GM12874 (cell line): ENCODE results near the gene APEH.

ENCODE experiments used
- CTCF ChIP-seq: IDR thresholded peaks from 2 replicates; pipeline ENCODE4 v1.5.1; 2011; ENCODE audit warnings: low read depth, mild to moderate bottlenecking, control low read depth, low read length, moderate library complexity; ENCODE audit not compliant: insufficient read depth

The APEH gene

DNA sequence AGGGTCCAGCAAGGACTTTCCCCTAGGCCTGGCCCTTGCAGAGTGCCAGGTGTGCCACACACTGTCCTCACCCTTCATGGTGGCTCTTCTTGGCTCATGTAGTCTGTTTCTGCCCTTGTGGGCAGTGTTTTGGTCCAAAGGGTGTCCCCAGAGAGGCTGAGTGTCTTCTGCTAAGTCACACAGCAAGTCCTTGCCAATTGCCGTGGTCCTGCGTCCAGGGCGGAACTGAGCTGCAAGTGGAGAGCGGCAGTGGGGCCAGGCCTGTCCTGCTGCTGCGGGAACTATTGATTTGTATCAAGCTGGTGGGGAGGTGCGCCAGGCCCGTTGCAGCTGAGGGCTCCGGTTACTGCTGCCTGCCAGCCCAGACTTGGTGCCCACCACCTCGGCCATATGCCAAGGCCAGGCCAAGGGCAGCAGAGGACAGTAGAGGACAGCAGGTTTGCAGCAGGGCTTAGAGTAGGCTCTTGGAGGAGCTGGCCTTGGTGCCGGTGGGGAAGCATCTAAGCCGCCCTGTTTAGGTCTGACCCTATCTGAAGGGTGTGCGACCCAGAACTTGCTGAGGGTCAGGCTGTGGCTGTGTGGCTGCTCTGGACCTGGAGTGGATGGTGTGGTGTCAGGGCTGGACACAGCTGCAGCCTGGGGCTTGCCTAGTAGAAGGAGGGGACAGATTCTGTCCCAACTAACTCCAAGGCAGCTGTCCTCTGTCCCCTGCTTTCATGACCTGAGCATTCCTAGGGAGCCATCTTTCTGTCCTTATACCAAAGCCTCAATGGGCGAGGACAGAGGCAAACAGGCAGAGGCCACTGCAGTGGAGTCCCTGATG, 40.8 kb downstream of the APEH start:
- no peak for TF ChIP-seq CTCF

- TF ChIP-seq CTCF: no peak
Observed at GRCh38 chr3:49715611-49716121, 41.5 kb downstream of the APEH start.

- no peak for TF ChIP-seq CTCF
Observed at GRCh38 chr3:49716169-49716568, 42.0 kb downstream of the APEH start.

- no peak for TF ChIP-seq CTCF
Observed at GRCh38 chr3:49716691-49717210, 42.6 kb downstream of the APEH start.

DNA sequence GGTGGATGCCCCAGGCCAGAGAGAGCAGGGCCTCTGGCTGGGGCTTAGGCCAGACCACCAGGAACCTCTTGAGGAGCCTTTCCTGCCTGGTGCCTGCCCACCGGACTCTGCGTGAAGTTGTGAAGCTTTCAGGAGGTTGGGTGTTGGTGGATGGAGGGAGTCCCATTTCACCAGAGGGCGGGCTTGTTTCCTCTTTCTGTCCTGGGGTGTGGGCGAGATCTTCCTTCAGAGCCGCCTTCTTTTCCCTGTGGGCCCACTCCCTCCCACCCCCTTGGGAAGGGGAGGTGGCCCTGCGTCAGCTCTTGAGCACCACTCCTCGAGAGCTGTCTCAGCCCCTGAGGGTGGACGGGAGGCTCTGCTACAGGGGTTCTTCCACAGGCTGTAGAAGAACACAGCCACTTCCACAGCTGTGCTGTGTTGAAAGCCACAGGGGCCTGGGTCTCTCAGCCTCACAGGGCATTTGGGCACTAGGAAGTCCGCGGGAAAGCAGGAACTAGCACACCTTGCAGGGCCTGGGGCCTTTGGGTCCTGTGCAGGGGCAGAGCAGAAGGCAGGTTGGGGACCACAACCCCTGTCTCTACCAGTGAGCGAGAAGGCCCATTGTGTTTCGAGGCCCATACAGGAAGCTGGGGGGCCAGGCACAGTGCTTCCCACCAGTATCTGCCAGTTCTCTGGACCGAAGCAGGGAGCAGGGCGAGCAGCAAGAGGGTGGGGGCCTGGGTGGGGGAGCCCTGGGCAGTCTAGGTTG, 43.2 kb downstream of the APEH start:
- TF ChIP-seq CTCF: no peak

- TF ChIP-seq CTCF: no peak
Observed at GRCh38 chr3:49717959-49718857, 44.1 kb downstream of the APEH start.
